ENCODE measurements around the gene CDIP1. TPM values are rescaled to one million over a fixed set of nuclear protein-coding genes. Genes with fewer than 3 reads are reported as not detected.

Gene CDIP1
- total RNA-seq, 1 donor from 2014 or later: 12.9 TPM

- no peak for TF ChIP-seq CTCF (IDR thresholded peaks at IDR 0.05)
- POLR2A ChIA-PET: interaction anchor here (0.8 to 1.2 kb wide), 3 partner anchors 9 to 53 kb away, joined by 4 read pairs; partner anchors contain the start of genes CDIP1 and HMOX2
- peaks cover 27% of the 10 kb centered on the region for H3K4me1 Mint-ChIP-seq
- DNase-seq: no peak
- H3K27ac Mint-ChIP-seq: peak overlapping the region; percentile 78
- peak; percentile 26 for ATAC-seq (ENCODE audit: low read depth)
- no peak overlapping the region for H3K4me3 Mint-ChIP-seq
- intact Hi-C loops (cut with micrococcal nuclease): no loop called here
- CTCF ChIA-PET: interaction anchor here (1.1 to 2.2 kb wide), 2 partner anchors 24 to 101 kb away, joined by 3 to 6 read pairs; no protein-coding TSS in a partner anchor
- H3K36me3 Mint-ChIP-seq (ENCODE audit: low read depth): peaks cover 11% of the 10 kb centered on the region
- H3K9me3 Mint-ChIP-seq: no peaks in the 10 kb centered on the region
- no peaks in the 10 kb centered on the region for H3K27me3 Mint-ChIP-seq
Measured at GRCh38 chr16:4529085-4530060, 9.2 kb downstream of the CDIP1 start.

GRCh38 chr16:4525634-4526277, 12.8 kb downstream of the CDIP1 start:
- Mint-ChIP-seq H3K9me3 (no peaks in the 10 kb centered on the region), H3K36me3 (ENCODE audit: low read depth) (peaks cover 3% of the 10 kb centered on the region), H3K4me1 (peaks cover 27% of the 10 kb centered on the region), H3K27ac (no peak overlapping the region), H3K4me3 (no peak overlapping the region), H3K27me3 (no peaks in the 10 kb centered on the region)
- ChIA-PET POLR2A (interaction anchor here (1.1 kb wide), 1 partner anchor 20 kb away, joined by 3 read pairs; no protein-coding TSS in a partner anchor), CTCF (no interaction called here)
- no peak for TF ChIP-seq CTCF (IDR thresholded peaks at IDR 0.05)
- no peak for DNase-seq
- ATAC-seq (ENCODE audit: low read depth): no peak
- intact Hi-C loops (cut with micrococcal nuclease): no loop called here

- Mint-ChIP-seq H3K27ac (no peak overlapping the region), H3K4me3 (no peak overlapping the region), H3K27me3 (no peaks in the 10 kb centered on the region), H3K36me3 (ENCODE audit: low read depth) (peaks cover 3% of the 10 kb centered on the region), H3K9me3 (no peaks in the 10 kb centered on the region), H3K4me1 (peaks cover 27% of the 10 kb centered on the region)
- DNase-seq (no peak), ATAC-seq (ENCODE audit: low read depth) (no peak)
- ChIA-PET POLR2A (no interaction called here), CTCF (no interaction called here)
- intact Hi-C loops (cut with micrococcal nuclease): no loop called here
- TF ChIP-seq CTCF (IDR thresholded peaks at IDR 0.05): no peak
Measured at GRCh38 chr16:4525069-4525468, 13.5 kb downstream of the CDIP1 start.

- Mint-ChIP-seq H3K4me1 (peaks cover 23% of the 10 kb centered on the region), H3K27ac (no peak overlapping the region), H3K36me3 (ENCODE audit: low read depth) (peaks cover 3% of the 10 kb centered on the region), H3K27me3 (no peaks in the 10 kb centered on the region), H3K4me3 (no peak overlapping the region), H3K9me3 (no peaks in the 10 kb centered on the region)
- TF ChIP-seq CTCF (IDR thresholded peaks at IDR 0.05): no peak
- POLR2A ChIA-PET: interaction anchor here (1.3 kb wide), 1 partner anchor 19 kb away, joined by 3 read pairs; no protein-coding TSS in a partner anchor
- DNase-seq (no peak), ATAC-seq (ENCODE audit: low read depth) (no peak)
- intact Hi-C loops (cut with micrococcal nuclease): no loop called here
- CTCF ChIA-PET: interaction anchor here (1.1 kb wide), 1 partner anchor 61 kb away, joined by 3 read pairs; no protein-coding TSS in a partner anchor
Measured at GRCh38 chr16:4524571-4524970, 14.0 kb downstream of the CDIP1 start.

- CTCF ChIA-PET: interaction anchor here (1.1 kb wide), 1 partner anchor 62 kb away, joined by 3 read pairs; no protein-coding TSS in a partner anchor
- Mint-ChIP-seq H3K9me3 (no peaks in the 10 kb centered on the region), H3K27ac (no peak overlapping the region), H3K4me1 (peaks cover 15% of the 10 kb centered on the region), H3K36me3 (ENCODE audit: low read depth) (peaks cover 3% of the 10 kb centered on the region), H3K27me3 (no peaks in the 10 kb centered on the region), H3K4me3 (no peak overlapping the region)
- DNase-seq (no peak), ATAC-seq (ENCODE audit: low read depth) (no peak)
- no peak for TF ChIP-seq CTCF (IDR thresholded peaks at IDR 0.05)
- intact Hi-C loops (cut with micrococcal nuclease): no loop called here
- POLR2A ChIA-PET: interaction anchor here (1.3 kb wide), 1 partner anchor 18 kb away, joined by 3 read pairs; no protein-coding TSS in a partner anchor
Measured at GRCh38 chr16:4523686-4524085, 14.9 kb downstream of the CDIP1 start.
